A673 (cell line): ENCODE results near the gene BRWD1. TPM values are rescaled to one million over a fixed set of nuclear protein-coding genes. Genes with fewer than 3 reads are reported as not detected.
"Not testable (repeated sequence)": the region's sequence is repeated elsewhere in the genome, so short reads cannot be mapped to it uniquely, and the experiment has no call there.

Experiments
- BruUV-seq: library from RNA; stranded (reverse); fragments of 400-500 nt; replicated peaks from 2 replicates; lab custom pipeline; 2021; lab: Mats Ljungman, UMichigan
- CTCF ChIA-PET: fragments of 300-600 bp; sonication (Branson Sonifier 250); formaldehyde crosslinking; loops from one replicate; lab custom pipeline; 2022; ENCODE audit warnings: antibody characterized with exemption; lab: Charles Lee
- POLR2A ChIA-PET: fragments of 300-600 bp; sonication (Branson Sonifier 250); formaldehyde crosslinking; loops from one replicate; lab custom pipeline; 2022; ENCODE audit warnings: antibody characterized with exemption; ENCODE audit not compliant: low non-redundant PET; lab: Charles Lee
- DNase-seq: peaks from one replicate; pipeline ENCODE4 v3.0.0-alpha.2; 2015; ENCODE audit warnings: low spot score
- H3K27ac ChIP-seq: fragments of 200-600 bp; sonication (generic); 2 replicates; pipeline ENCODE4 v1.5.1; 2016; ENCODE audit warnings: mixed run types, low read depth, mild to moderate bottlenecking, mixed read lengths, antibody characterized with exemption, low read length; ENCODE audit not compliant: poor library complexity, severe bottlenecking
- H3K27me3 ChIP-seq: fragments of 200-600 bp; sonication (generic); replicated peaks from 2 replicates; pipeline ENCODE4 v1.6.1; 2017; ENCODE audit warnings: mixed run types, low read depth, mild to moderate bottlenecking, mixed read lengths, antibody characterized with exemption, low read length; ENCODE audit not compliant: insufficient read depth, poor library complexity
- H3K36me3 ChIP-seq: fragments of 200-600 bp; sonication (generic); 2 replicates; pipeline ENCODE4 v1.6.1; 2016; ENCODE audit warnings: mixed run types, mild to moderate bottlenecking, mixed read lengths, antibody characterized with exemption, low read length; ENCODE audit not compliant: insufficient read depth, poor library complexity, severe bottlenecking
- H3K4me1 ChIP-seq: fragments of 200-600 bp; sonication (generic); 2 replicates; pipeline ENCODE4 v1.6.1; 2017; ENCODE audit warnings: mixed run types, mild to moderate bottlenecking, mixed read lengths, antibody characterized with exemption, low read length; ENCODE audit not compliant: insufficient read depth, poor library complexity, severe bottlenecking
- H3K4me3 ChIP-seq: fragments of 200-600 bp; sonication (generic); 2 replicates; pipeline ENCODE4 v1.5.1; 2016; ENCODE audit warnings: low read depth, mixed run types, mild to moderate bottlenecking, mixed read lengths, low read length; ENCODE audit not compliant: poor library complexity, severe bottlenecking
- H3K9me3 ChIP-seq: fragments of 200-600 bp; sonication (generic); 2 replicates; pipeline ENCODE4 v1.6.1; 2016; ENCODE audit warnings: mixed run types, low read depth, mild to moderate bottlenecking, mixed read lengths, antibody characterized with exemption, low read length; ENCODE audit not compliant: poor library complexity, severe bottlenecking
- CTCF ChIP-seq: fragments of 300-800, 200-600 bp; sonication (generic); conservative IDR thresholded peaks from 2 replicates; pipeline ENCODE4 v1.5.1; 2017; ENCODE audit warnings: low read depth, mild to moderate bottlenecking, antibody characterized with exemption, low read length, moderate library complexity, mixed read lengths
- EZH2 ChIP-seq: fragments of 200-600 bp; sonication (generic); IDR thresholded peaks from 2 replicates; pipeline ENCODE4 v1.6.1; 2017; ENCODE audit warnings: borderline replicate concordance, low read depth, mild to moderate bottlenecking, mixed read lengths, antibody characterized with exemption, low read length; ENCODE audit not compliant: poor library complexity, severe bottlenecking
- intact Hi-C: fragments of 100-400 bp; cut with micrococcal nuclease; formaldehyde crosslinking; loops from one replicate; pipeline ENCODE4 v1.10.0; 2022; ENCODE audit not compliant: unreplicated experiment
- total RNA-seq: library from RNA; stranded (reverse); gene quantifications from 2 replicates; pipeline ENCODE4 v1.2.3, GENCODE V29; 2021

Gene BRWD1
- total RNA-seq, 1 experiment from 2014 or later = 27.6 TPM

GRCh38 chr21:39137248-39138178, 175.9 kb downstream of the BRWD1 start:
- TF ChIP-seq EZH2 (no peak), CTCF (no peak)
- Histone ChIP-seq H3K27ac (no peak overlapping the region), H3K36me3 (no peaks in the 10 kb centered on the region), H3K4me3 (no peak overlapping the region), H3K27me3 (no peaks in the 10 kb centered on the region), H3K9me3 (no peaks in the 10 kb centered on the region), H3K4me1 (no peaks in the 10 kb centered on the region)
- intact Hi-C loops = loop anchor here (1.0 to 10.0 kb wide), 5 partner anchors 333 to 780 kb away; partner anchors contain the start of gene ETS2
- ChIA-PET POLR2A (no interaction called here), CTCF (interaction anchor here (1.3 kb wide), 1 partner anchor 632 kb away, joined by 3 read pairs; no protein-coding TSS in a partner anchor)
- no peak for DNase-seq
- no TSS peak for BruUV-seq

GRCh38 chr21:39136711-39137110, 176.7 kb downstream of the BRWD1 start:
- H3K4me3 ChIP-seq = no peak overlapping the region
- no peak for DNase-seq
- H3K27ac ChIP-seq = no peak overlapping the region
- ChIA-PET POLR2A (no interaction called here), CTCF (no interaction called here)
- intact Hi-C loops = loop anchor here (5.0 to 10.0 kb wide), 2 partner anchors 332 to 779 kb away; partner anchors contain the start of gene ETS2
- TF ChIP-seq CTCF (no peak), EZH2 (no peak)
- no peaks in the 10 kb centered on the region for H3K9me3 ChIP-seq
- no TSS peak for BruUV-seq
- H3K4me1 ChIP-seq = no peaks in the 10 kb centered on the region
- H3K36me3 ChIP-seq = no peaks in the 10 kb centered on the region
- H3K27me3 ChIP-seq = no peaks in the 10 kb centered on the region

- H3K4me1 ChIP-seq, H3K9me3 ChIP-seq, POLR2A ChIA-PET, H3K27ac ChIP-seq, H3K4me3 ChIP-seq, BruUV-seq, H3K27me3 ChIP-seq, CTCF ChIA-PET, H3K36me3 ChIP-seq: not testable (repeated sequence)
- intact Hi-C loops = loop anchor here (5.0 to 10.0 kb wide), 2 partner anchors 331 to 779 kb away; partner anchors contain the start of gene ETS2
- DNase-seq = peak; percentile 52
- TF ChIP-seq CTCF = peak; percentile 46
These were observed 177.3 kb downstream of the BRWD1 start for GRCh38 chr21:39136138-39136537.
